Activated T-helper 17 cell treated with anti-CD3 and anti-CD28 coated beads, Interleukin-2, amount 50 U/mL, for 72 hours (primary cell): ENCODE data around the gene DNAJC22. TPM values are rescaled to one million over a fixed set of nuclear protein-coding genes. Genes with fewer than 3 reads are reported as not detected.

ENCODE experiments used
- ATAC-seq: fragments of 150-1000 bp; cut with Tn5 transposase; replicated peaks from 2 replicates; pipeline ENCODE4 v1.10.0; 2021; ENCODE audit warnings: mild to moderate bottlenecking, moderate library complexity
- H3K27ac Mint-ChIP-seq: one replicate; pipeline ENCODE4 v1.8.0; 2022; ENCODE audit warnings: mixed read lengths
- H3K27me3 Mint-ChIP-seq: one replicate; pipeline ENCODE4 v1.8.0; 2022; ENCODE audit warnings: mixed read lengths
- H3K36me3 Mint-ChIP-seq: one replicate; pipeline ENCODE4 v1.8.0; 2022; ENCODE audit warnings: low read depth, mild to moderate bottlenecking, mixed read lengths
- H3K4me1 Mint-ChIP-seq: one replicate; pipeline ENCODE4 v1.8.0; 2022; ENCODE audit warnings: mixed read lengths
- H3K4me3 Mint-ChIP-seq: one replicate; pipeline ENCODE4 v1.8.0; 2022; ENCODE audit warnings: mild to moderate bottlenecking, mixed read lengths
- H3K9me3 Mint-ChIP-seq: one replicate; pipeline ENCODE4 v1.8.0; 2022; ENCODE audit warnings: mixed read lengths
- total RNA-seq, 2 donors: library from RNA; stranded (reverse); gene quantifications; one replicate each; pipeline ENCODE4 v1.2.3, GENCODE V29; 2022

DNAJC22 gene
- total RNA-seq, 2 donors from 2014 or later = not detected

DNA sequence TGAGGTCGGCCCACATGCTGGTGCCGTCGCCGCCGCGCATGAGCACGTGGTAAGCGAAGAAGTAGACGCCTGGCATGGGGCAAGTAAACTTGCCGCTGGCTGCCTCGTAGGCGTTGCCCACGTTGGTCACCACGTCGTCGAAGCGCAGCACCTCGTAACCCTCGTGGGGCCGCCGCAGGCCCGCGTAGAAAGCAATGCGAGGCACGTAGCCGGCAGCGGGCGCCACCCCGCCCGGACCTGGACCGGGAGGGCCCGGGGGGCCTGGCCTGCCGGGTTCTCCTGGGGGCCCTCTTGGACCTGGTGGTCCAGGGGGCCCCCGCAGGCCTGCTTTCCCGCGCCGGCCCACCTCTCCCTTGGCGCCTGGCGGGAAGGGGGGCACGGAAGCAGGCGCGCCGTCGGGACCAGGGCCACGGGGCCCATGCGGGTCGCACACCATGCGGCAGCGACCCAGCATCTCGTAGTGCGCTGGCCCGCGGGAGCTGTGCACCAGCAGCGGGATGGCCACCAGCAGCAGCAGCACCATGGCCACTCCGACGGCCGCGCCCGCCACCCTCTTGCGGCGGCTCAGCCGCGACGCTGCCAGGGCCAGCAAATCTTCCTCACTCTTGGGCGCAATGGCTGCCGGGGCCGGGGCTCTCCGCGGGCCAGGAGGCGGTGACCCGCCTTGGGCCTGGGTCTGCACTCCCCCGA, 10.6 kb upstream of the DNAJC22 start:
- Mint-ChIP-seq H3K4me3 (no peak overlapping the region), H3K4me1 (peaks cover 7% of the 10 kb centered on the region), H3K27ac (no peak overlapping the region), H3K27me3 (peaks cover 65% of the 10 kb centered on the region), H3K9me3 (no peaks in the 10 kb centered on the region), H3K36me3 (no peaks in the 10 kb centered on the region)
- ATAC-seq = no peak

DNA sequence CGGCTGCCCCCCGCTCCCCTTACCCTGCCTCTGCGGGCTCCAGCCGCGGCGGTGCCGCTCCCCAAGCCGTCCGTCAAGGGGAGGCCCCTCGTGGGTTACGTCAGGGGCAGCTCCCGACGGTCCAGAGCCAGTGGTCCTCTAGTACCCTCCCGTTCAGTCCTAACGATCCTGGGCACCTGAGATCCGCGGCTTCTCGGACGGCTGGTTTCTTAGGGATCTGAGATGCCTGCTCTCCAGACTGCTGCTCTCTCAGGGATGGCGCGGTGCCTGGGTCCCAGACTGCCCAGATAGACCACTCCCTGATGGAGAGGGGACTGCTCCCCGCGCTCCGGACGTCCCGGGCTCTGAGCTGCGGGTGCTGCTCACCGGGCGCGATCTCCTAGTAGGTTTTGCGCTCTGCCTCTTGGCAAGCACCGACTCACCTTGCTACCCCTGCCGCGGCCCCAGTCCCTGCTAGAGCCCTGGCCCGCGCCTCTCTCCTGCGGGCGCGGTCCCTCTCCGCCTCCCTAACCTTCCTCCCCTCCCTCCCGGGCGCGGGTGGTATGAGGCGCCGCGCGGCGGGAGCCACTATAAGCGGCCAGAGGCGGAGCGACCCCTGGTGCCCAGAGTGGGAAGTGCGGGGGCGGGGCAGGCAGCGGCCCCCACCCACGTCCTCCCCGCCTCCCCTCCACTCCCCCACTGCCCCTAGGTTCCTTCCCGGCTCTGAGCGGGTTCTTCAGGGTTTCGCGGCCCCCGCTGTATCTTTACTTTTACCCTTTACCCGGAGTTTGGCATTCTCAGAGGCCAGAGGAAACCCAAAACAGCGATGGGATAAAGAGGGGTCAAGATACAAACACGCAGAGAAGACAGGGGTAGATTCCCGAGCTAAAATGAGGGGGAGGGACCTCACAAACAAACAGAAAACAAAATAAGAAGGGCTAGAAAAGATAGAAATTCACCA, 9.8 kb upstream of the DNAJC22 start, which contains the start of gene C1QL4:
TSS of gene C1QL4 (minus strand) at position 544 of the 940 bp plus-strand sequence. CDS start 711 bp downstream, outside the sequence.
- Mint-ChIP-seq H3K9me3 (no peaks in the 10 kb centered on the region), H3K4me1 (peaks cover 7% of the 10 kb centered on the region), H3K27ac (no peak within 1 kb of the TSS), H3K36me3 (no peaks in the 10 kb centered on the region), H3K27me3 (peaks cover 63% of the 10 kb centered on the region), H3K4me3 (peak within 1 kb of the TSS; percentile 52)
- peak; percentile 79 for ATAC-seq

DNA sequence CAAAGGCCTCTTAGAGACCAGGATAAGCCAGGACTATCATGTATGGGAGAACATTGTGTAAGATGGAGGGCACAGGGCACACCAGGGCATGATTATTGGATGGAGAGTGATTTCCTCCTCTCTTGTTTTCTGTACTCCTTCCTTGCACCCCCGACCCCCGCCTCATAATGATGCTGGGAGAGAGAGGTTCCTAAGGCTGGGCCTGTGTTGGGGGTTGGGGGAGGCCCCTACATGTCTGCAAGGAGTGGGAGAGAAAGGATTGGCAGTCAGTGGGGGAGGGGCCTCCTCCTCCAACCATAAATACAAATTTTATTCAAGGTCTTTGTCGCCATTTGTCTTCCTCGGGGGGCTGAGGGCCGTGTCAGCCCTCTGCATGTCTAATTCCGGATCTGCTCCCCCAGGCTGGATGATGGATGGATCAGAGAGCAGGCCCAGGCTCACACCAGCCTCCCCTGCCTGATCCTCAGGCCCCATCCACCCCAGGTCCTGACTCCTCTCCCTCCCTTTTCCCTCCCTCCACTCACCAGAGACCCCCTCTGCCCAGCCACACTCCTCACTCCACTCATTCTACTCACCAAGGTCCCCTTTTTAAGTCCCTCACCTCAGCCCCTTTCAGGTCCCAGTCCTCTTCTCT, 7.7 kb upstream of the DNAJC22 start:
- ATAC-seq = no peak
- Mint-ChIP-seq H3K36me3 (no peaks in the 10 kb centered on the region), H3K9me3 (no peaks in the 10 kb centered on the region), H3K27ac (no peak overlapping the region), H3K4me3 (no peak overlapping the region), H3K4me1 (peaks cover 13% of the 10 kb centered on the region), H3K27me3 (peaks cover 55% of the 10 kb centered on the region)

DNA sequence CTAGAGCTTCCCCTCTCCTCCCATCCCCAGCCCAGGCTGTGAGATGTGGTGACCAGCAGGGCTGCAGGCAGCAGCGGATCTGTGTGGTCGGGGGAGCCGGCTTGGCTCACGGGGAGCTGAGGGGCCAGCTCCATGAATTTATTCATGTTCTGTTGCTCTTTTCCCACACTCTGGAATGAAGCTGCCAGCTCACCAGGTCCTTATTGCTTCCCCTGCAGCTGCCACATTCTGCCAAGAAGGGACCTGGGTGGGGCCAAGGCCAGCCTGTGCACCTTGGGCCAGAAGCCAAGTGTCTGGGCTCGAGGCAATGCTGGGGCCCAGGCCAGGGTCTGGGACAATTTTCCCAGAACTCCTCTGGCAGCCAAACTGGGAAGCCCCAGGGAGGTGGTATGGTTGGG, 7.2 kb upstream of the DNAJC22 start:
- H3K9me3 Mint-ChIP-seq = no peaks in the 10 kb centered on the region

DNA sequence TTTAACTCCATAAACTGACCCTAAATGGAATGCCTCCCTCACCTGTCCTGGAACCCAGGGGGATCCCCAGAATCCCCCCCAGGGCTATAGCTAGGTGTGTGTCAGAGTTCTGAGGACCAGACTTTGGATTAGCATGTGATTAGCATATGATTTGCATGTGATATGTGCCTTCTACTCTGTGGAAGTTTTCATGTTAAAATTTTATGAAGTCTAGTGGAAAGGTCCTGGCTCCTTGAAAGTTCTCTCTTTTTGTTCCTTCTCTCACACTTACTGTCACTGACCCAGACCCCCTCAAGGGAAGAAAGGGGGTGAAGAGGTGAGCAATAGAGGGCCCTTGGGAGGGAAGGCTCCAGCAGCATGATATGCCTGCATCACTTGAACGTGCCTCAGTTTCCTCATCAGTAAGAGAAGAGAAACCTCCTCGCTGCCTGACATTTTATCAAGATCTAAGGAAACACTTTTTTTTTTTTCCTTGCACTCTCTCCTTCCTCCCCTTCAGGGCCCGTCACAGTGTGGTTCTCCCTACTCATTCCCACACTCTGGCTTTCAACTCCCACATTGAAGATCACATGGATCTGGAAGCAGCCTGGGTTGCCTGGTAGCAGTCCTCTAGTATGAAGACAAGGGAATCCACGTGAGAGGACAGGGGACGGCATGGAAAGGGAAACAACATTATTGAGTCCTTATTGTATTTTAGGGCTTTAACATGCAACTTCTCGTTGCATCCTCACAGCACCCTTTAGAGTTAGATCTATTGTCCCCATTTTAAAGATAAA, 6.4 kb upstream of the DNAJC22 start:
- Mint-ChIP-seq H3K36me3 (no peaks in the 10 kb centered on the region), H3K4me3 (no peak overlapping the region), H3K27me3 (peaks cover 46% of the 10 kb centered on the region), H3K9me3 (no peaks in the 10 kb centered on the region), H3K4me1 (peaks cover 13% of the 10 kb centered on the region), H3K27ac (no peak overlapping the region)
- ATAC-seq = no peak

More for the DNA sequence above, 7.2 kb upstream of the DNAJC22 start:
- Mint-ChIP-seq H3K27ac (no peak overlapping the region), H3K4me3 (no peak overlapping the region), H3K27me3 (peaks cover 52% of the 10 kb centered on the region), H3K36me3 (no peaks in the 10 kb centered on the region), H3K4me1 (peaks cover 13% of the 10 kb centered on the region)
- no peak for ATAC-seq

DNA sequence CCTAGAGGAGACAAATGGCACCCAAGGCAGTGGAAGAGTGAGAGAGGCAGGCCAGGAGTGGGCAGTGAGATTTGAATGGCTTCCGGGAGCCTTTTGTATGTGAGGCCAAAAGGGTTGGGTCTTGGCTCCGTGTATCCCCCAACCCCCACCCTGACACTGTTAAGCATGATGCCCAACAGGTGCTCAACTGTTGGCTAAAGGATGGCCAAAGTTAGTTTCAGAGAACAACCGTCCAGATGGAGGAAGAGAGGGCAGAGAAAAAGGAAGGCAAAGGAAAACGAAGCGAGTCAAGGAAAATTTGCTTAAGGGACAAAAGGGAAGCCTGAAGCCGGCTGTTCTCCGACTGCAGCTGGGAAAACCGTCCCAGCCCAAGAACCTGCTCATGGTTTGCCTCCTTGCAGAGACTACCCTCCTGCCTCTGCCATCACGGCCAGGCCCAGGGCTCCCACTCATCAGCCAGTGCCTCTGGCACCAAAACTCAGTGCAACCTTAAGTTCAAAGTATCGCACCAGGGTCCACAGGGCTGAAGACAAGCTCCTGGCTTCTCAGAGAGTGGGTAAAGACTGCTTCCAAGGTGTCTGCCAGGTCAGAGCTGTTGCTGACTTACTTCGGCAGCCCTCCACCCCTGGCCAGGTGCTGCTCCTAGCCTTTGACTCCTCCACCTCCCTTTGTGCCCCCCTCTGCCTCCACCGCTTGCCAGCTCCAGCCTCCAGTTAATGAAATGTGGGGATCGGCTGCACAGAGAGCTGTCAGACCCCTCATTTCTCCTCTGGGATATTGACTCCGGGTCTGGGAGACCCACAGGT, 5.5 kb upstream of the DNAJC22 start:
- Mint-ChIP-seq H3K27ac (no peak overlapping the region), H3K9me3 (no peaks in the 10 kb centered on the region), H3K4me3 (no peak overlapping the region), H3K36me3 (no peaks in the 10 kb centered on the region), H3K27me3 (peaks cover 46% of the 10 kb centered on the region), H3K4me1 (peaks cover 13% of the 10 kb centered on the region)
- ATAC-seq = no peak

DNA sequence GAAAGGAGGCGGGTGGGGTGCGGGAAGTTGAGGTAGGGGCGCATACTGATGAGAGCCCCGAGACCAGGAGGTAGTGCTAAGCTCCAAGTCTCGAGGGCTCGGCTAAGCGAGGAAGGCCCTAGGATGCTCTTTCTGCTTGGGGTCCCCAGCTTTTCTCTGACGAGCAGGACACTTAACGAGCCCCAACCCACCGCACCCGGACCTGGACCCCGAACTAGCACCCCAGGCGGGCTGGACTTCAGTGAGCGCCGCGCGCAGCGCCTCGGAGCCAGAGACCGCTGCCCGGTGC, 5.0 kb upstream of the DNAJC22 start:
- Mint-ChIP-seq H3K27ac (no peak overlapping the region), H3K4me3 (no peak overlapping the region), H3K27me3 (peaks cover 49% of the 10 kb centered on the region), H3K4me1 (peaks cover 14% of the 10 kb centered on the region), H3K9me3 (no peaks in the 10 kb centered on the region), H3K36me3 (no peaks in the 10 kb centered on the region)
- no peak for ATAC-seq

DNA sequence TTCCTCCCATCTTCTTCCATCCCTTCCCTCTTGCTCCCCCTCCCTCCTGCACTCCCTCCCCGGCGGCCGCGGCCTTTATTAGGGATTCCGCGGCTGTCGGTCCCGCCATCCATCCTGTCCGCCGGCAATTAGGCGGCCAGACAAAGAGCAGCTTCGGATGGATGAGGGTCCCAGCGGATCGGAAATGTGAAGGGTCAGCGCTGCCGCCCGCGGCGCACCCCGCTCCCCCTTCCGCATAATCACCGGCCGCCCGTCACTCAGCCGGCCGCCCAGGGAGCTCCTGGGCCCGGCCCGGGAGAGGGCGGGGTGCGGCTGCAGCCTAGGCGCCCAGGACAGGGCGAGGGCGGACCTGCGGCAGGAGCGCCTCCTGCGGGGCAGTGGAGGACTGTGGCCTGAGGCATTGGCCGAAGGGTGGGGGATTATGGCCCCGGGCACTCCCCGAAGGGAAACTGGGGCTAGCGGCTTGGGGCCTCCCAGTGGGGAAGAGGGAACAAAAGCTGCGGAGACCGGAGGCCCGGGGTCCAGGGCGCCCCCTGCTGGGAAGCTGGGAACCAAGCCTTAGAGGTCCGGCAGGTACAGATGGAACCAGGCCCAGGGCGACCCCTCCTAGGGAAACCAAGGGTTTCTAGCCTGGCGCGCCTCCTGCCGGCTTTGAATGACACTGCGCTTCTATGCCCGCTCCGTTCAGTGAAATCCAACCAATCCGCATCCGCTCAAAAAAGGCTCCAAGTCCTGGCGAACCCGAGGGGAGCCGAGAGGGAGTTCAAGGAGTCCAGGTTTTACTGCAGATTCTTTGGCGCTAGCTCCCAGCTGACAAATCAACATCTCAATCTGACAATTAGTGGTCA, 4.4 kb upstream of the DNAJC22 start:
- Mint-ChIP-seq H3K4me3 (peak overlapping the region; percentile 65), H3K27ac (peak overlapping the region; percentile 28), H3K27me3 (peaks cover 48% of the 10 kb centered on the region), H3K9me3 (no peaks in the 10 kb centered on the region), H3K36me3 (no peaks in the 10 kb centered on the region), H3K4me1 (peaks cover 17% of the 10 kb centered on the region)
- ATAC-seq = peak; percentile 72

DNA sequence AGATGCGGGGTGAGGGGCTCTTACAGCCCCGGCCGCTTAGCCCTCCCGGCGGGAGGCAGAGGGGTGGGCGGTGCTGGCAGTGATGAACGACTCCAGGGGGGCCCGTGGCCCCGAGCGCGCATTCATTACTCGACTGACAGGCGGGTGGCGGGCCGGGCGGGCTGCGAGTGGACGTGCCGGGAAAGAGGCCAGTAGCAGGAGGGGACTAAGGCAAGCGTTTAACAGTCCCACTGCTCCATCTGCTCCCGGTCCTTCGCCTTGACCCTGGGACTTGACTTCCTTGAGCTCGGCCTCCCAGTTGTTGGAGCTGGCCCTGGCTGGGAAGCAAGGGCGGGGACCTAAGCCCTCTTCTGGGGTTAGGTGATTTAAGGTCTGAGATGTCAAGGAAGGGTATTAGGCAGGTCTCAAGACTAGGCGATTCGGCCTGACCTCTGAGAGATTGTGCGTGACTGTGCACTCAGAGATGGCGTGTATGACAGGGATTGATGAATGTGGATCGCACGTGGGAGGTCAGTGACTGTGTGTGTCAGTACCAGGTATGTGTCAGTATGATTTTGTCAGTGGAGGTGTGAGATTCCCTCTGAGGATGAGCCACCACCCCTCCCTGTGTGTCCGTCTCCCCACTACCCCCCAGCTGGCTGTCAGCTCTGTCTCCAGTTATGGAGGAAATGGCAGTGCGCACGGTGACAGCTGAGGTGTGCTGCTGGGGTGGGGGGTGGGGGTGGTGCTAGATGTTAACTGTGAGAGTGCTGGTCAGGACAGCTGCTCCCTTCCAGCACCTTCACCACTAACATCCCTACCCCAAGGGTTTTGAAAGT, 3.6 kb upstream of the DNAJC22 start:
- ATAC-seq = peak; percentile 84
- H3K36me3 Mint-ChIP-seq = no peaks in the 10 kb centered on the region
- peaks cover 14% of the 10 kb centered on the region for H3K4me1 Mint-ChIP-seq
- peaks cover 43% of the 10 kb centered on the region for H3K27me3 Mint-ChIP-seq
- peak overlapping the region; percentile 28 for H3K27ac Mint-ChIP-seq
- H3K9me3 Mint-ChIP-seq = no peaks in the 10 kb centered on the region
- H3K4me3 Mint-ChIP-seq = peak overlapping the region; percentile 65

DNA sequence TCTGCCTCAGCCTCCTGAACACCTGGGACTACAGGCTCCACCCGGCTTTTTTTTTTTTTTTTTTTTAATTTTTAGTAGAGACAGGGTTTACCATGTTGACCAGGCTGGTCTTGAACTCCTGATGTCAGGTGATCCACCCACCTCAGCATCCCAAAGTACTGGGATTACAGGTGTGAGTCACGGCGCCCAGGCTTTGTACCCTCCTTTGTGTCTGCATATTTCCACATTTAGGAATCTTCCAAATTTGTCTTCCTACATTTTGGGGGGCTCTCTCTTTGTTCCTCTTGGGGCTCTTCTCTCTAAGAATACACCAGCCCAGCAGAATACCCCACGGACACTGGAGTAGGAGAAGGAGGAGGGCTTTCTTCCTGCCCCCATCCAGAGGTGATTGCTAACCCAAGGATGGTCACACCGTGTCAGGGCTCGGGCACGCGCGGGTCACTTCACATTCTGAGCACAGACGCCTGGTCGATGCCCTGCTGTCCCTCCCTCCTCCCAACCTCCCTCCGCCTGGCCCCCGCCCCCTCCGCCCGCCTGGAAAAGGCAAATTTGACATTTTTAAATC, 2.1 kb upstream of the DNAJC22 start:
- H3K27ac Mint-ChIP-seq = no peak overlapping the region
- H3K4me3 Mint-ChIP-seq = no peak overlapping the region
- no peaks in the 10 kb centered on the region for H3K9me3 Mint-ChIP-seq
- no peaks in the 10 kb centered on the region for H3K36me3 Mint-ChIP-seq
- peaks cover 14% of the 10 kb centered on the region for H3K4me1 Mint-ChIP-seq
- no peak for ATAC-seq
- H3K27me3 Mint-ChIP-seq = peaks cover 44% of the 10 kb centered on the region

DNA sequence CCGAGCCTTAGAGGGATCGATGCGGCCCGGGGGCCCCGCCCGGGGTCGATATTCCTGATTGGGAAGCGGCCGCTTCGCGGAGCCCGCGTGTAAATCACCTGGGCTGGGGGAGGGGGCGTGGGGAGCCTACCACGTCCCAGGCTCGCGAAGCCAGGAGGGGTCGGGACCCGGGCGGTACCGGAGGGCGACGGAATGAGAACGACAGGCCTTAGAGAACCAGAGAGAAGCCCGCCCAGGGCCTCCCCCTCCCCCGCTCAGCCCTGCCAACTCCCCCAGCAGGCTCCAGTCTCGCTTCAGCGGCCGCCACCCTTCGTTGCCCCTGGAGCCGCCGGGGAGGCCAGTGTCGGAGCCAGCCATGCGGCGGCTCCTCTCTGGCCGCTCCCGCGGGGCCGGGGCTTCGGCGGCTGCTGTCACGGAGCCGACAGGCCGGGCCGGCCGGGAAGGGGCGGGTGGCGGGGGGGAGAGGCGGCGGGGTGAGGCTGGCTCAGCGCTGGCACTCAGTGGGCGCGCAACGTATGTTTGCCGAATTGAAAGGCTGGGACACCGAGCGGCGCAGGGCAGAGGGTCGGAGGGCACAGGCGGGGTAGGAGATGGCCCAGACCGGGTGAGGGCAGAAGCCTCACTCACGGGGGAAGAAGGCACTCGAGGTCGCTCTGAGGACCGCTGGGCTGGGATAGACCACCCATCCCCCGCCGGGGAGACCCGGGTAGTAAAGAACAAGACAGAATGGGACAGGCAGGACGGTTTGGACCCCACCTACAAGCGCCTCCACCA, 1.4 kb upstream of the DNAJC22 start:
- H3K27ac Mint-ChIP-seq = no peak overlapping the region
- peak overlapping the region; percentile 74 for H3K4me3 Mint-ChIP-seq
- no peaks in the 10 kb centered on the region for H3K9me3 Mint-ChIP-seq
- peaks cover 14% of the 10 kb centered on the region for H3K4me1 Mint-ChIP-seq
- H3K36me3 Mint-ChIP-seq = no peaks in the 10 kb centered on the region
- H3K27me3 Mint-ChIP-seq = peaks cover 44% of the 10 kb centered on the region
- no peak for ATAC-seq
